Measurements from ENCODE around the gene GSX1.
A peak's percentile ranks its signal among the peaks of the same experiment; 100 is the strongest.
"Not testable (repeated sequence)": the region's sequence is repeated elsewhere in the genome, so short reads cannot be mapped to it uniquely, and the experiment has no call there.

Gene GSX1

GRCh38 chr13:27794921-27795717, 2.8 kb downstream of the GSX1 start:
- no peak for DNase-seq (ENCODE audit: low read depth)

- DNase-seq (ENCODE audit: low read depth): no peak
Measured at GRCh38 chr13:27795718-27796019, 3.4 kb downstream of the GSX1 start.

- no peak for DNase-seq (ENCODE audit: low read depth)
Measured at GRCh38 chr13:27796544-27797227, 4.4 kb downstream of the GSX1 start.

- no peak for DNase-seq (ENCODE audit: low read depth)
Measured at GRCh38 chr13:27797228-27797624, 4.9 kb downstream of the GSX1 start.

GRCh38 chr13:27806744-27807387, 14.6 kb downstream of the GSX1 start:
- no peak for DNase-seq (ENCODE audit: low read depth)

GRCh38 chr13:27808851-27809550, 16.7 kb downstream of the GSX1 start:
- DNase-seq (ENCODE audit: low read depth): no peak

- DNase-seq (ENCODE audit: low read depth): no peak
Measured at GRCh38 chr13:27810009-27810408, 17.7 kb downstream of the GSX1 start.

GRCh38 chr13:27810461-27810860, 18.2 kb downstream of the GSX1 start:
- no peak for DNase-seq (ENCODE audit: low read depth)

GRCh38 chr13:27813826-27814225, 21.5 kb downstream of the GSX1 start:
- no peak for DNase-seq (ENCODE audit: low read depth)

- DNase-seq (ENCODE audit: low read depth): not testable (repeated sequence)
Measured at GRCh38 chr13:27817832-27818231, 25.5 kb downstream of the GSX1 start.

- DNase-seq (ENCODE audit: low read depth): no peak
Measured at GRCh38 chr13:27820524-27821482, 28.5 kb downstream of the GSX1 start.

GRCh38 chr13:27821566-27821965, 29.3 kb downstream of the GSX1 start:
- no peak for DNase-seq (ENCODE audit: low read depth)

GRCh38 chr13:27822258-27822872, 30.1 kb downstream of the GSX1 start:
- no peak for DNase-seq (ENCODE audit: low read depth)

GRCh38 chr13:27822873-27823311, 30.6 kb downstream of the GSX1 start:
- DNase-seq (ENCODE audit: low read depth): no peak

- DNase-seq (ENCODE audit: low read depth): no peak
Measured at GRCh38 chr13:27824121-27824520, 31.8 kb downstream of the GSX1 start.

- DNase-seq (ENCODE audit: low read depth): no peak
Measured at GRCh38 chr13:27825072-27825471, 32.8 kb downstream of the GSX1 start.

GRCh38 chr13:27826379-27827353, 34.4 kb downstream of the GSX1 start:
- DNase-seq (ENCODE audit: low read depth): peak; percentile 46

GRCh38 chr13:27827646-27828045, 35.4 kb downstream of the GSX1 start:
- DNase-seq (ENCODE audit: low read depth): no peak

GRCh38 chr13:27830010-27830409, 37.7 kb downstream of the GSX1 start:
- no peak for DNase-seq (ENCODE audit: low read depth)

- DNase-seq (ENCODE audit: low read depth): no peak
Measured at GRCh38 chr13:27833206-27833605, 40.9 kb downstream of the GSX1 start.

All from HS-27A (cell line).